Thoracic aorta (tissue), 2 donors: Measurements from ENCODE around the gene HMX2. TPM values are rescaled to one million over a fixed set of nuclear protein-coding genes. Genes with fewer than 3 reads are reported as not detected.

ENCODE experiments used
- ATAC-seq: fragments of 150-250 bp; one replicate; pipeline ENCODE4 v1.8.0; 2017; ENCODE audit warnings: low read depth; ENCODE audit not compliant: insufficient number of reproducible peaks, low FRiP score
- DNase-seq: peaks from one replicate; pipeline ENCODE4 v3.0.0-alpha.2; 2020; ENCODE audit warnings: low spot score
- H3K27ac ChIP-seq, 2 donors: fragments of 200-600 bp; sonication (generic); 1 replicate in 1 of 2; 2 replicates in 1 of 2; pipeline ENCODE4 v1.5.1; 2016; ENCODE audit warnings: mild to moderate bottlenecking in 2 of 2, moderate library complexity in 2 of 2
- H3K27me3 ChIP-seq: fragments of 200-600 bp; sonication (generic); replicated peaks from 2 replicates; pipeline ENCODE4 v1.6.0; 2016; ENCODE audit warnings: mild to moderate bottlenecking; ENCODE audit not compliant: insufficient read depth
- H3K36me3 ChIP-seq: fragments of 200-600 bp; sonication (generic); one replicate; pipeline ENCODE4 v1.5.1; 2016
- H3K4me1 ChIP-seq, 2 donors: fragments of 200-600 bp; sonication (generic); 1 replicate in 1 of 2; 2 replicates in 1 of 2; pipeline versions ENCODE4 v1.5.1 to v1.6.0; 2016; ENCODE audit warnings: low read depth in 2 of 2, mild to moderate bottlenecking in 1 of 2; ENCODE audit not compliant: control insufficient read depth in 1 of 2
- H3K4me3 ChIP-seq: fragments of 200-600 bp; sonication (generic); 2 replicates; pipeline ENCODE4 v1.5.1; 2016; ENCODE audit warnings: mild to moderate bottlenecking
- H3K9me3 ChIP-seq: fragments of 200-600 bp; sonication (generic); 2 replicates; pipeline ENCODE4 v1.5.1; 2016
- CTCF ChIP-seq: fragments of 200-600 bp; sonication (generic); IDR thresholded peaks from one replicate; pipeline ENCODE4 v1.5.1; 2019; ENCODE audit warnings: antibody characterized with exemption
- total RNA-seq, 2 donors: library from RNA; depleted of rRNA; stranded (reverse); fragments of >200 nt; gene quantifications; one replicate each; pipeline versions ENCODE4 v1.1.0 to v1.2.3, GENCODE V29; 2016

HMX2 gene
- total RNA-seq, 2 donors from 2014 or later = not detected

GRCh38 chr10:123146013-123146893 is 1.7 kb upstream of the HMX2 start:
- no peak for TF ChIP-seq CTCF
- Histone ChIP-seq H3K27me3 (peaks cover 85% of the 10 kb centered on the region), H3K4me1 (peaks cover 9 to 54% of the 10 kb centered on the region in 2 donors), H3K27ac (no peak overlapping the region), H3K4me3 (peak overlapping the region; percentile 25), H3K36me3 (no peaks in the 10 kb centered on the region), H3K9me3 (no peaks in the 10 kb centered on the region)
- DNase-seq = no peak
- no peak for ATAC-seq

- Histone ChIP-seq H3K4me3 (no peak overlapping the region), H3K27ac (no peak overlapping the region), H3K36me3 (no peaks in the 10 kb centered on the region), H3K9me3 (no peaks in the 10 kb centered on the region), H3K4me1 (peaks cover 9 to 54% of the 10 kb centered on the region in 2 donors), H3K27me3 (peaks cover 81% of the 10 kb centered on the region)
- no peak for DNase-seq
- ATAC-seq = no peak
- TF ChIP-seq CTCF = no peak
Observed at GRCh38 chr10:123146894-123147634, 872 bp upstream of the HMX2 start.

- H3K4me1 ChIP-seq = peaks cover 9 to 49% of the 10 kb centered on the region in 2 donors
- ATAC-seq (no peak), DNase-seq (no peak)
- no peaks in the 10 kb centered on the region for H3K9me3 ChIP-seq
- no peak for TF ChIP-seq CTCF
- H3K27ac ChIP-seq = no peak overlapping the region
- no peaks in the 10 kb centered on the region for H3K36me3 ChIP-seq
- H3K4me3 ChIP-seq = peak overlapping the region; percentile 13
- H3K27me3 ChIP-seq = peaks cover 67% of the 10 kb centered on the region
Observed at GRCh38 chr10:123148414-123149161, 652 bp downstream of the HMX2 start.

GRCh38 chr10:123149162-123149567 is 1.2 kb downstream of the HMX2 start:
- TF ChIP-seq CTCF = no peak
- peaks cover 9 to 52% of the 10 kb centered on the region in 2 donors for H3K4me1 ChIP-seq
- H3K36me3 ChIP-seq = no peaks in the 10 kb centered on the region
- H3K9me3 ChIP-seq = no peaks in the 10 kb centered on the region
- peak overlapping the region; percentile 65 for H3K4me3 ChIP-seq
- H3K27ac ChIP-seq = no peak overlapping the region
- H3K27me3 ChIP-seq = peaks cover 63% of the 10 kb centered on the region
- DNase-seq = no peak
- no peak for ATAC-seq
